Omental fat pad (tissue), 4 donors: ENCODE data around the gene CHCHD3. TPM values are rescaled to one million over a fixed set of nuclear protein-coding genes. Genes with fewer than 3 reads are reported as not detected.

ENCODE experiments used
- ATAC-seq: fragments of 150-250 bp; one replicate; pipeline ENCODE4 v1.9.1; 2016; ENCODE audit warnings: mild to moderate bottlenecking, moderate library complexity; ENCODE audit not compliant: low FRiP score
- DNase-seq: peaks from one replicate; pipeline ENCODE4 v3.0.0-alpha.2; 2019; ENCODE audit warnings: low spot score
- total RNA-seq, 4 donors: library from RNA; depleted of rRNA; stranded (reverse); fragments of >200 nt; gene quantifications; one replicate each; pipeline ENCODE4 v1.1.0, GENCODE V29; 2016
- TF ChIP-seq, protein P1 (sequence below), 3 donors: fragments of 450-650 bp; IDR thresholded peaks; one replicate each; pipeline ENCODE4 v1.5.1; 2016 to 2017; ENCODE audit warnings: antibody characterized with exemption in 3 of 3, mild to moderate bottlenecking in 3 of 3, moderate library complexity in 2 of 3

CHCHD3 gene
- total RNA-seq, 4 donors from 2014 or later = 53.0 to 63.1 (median 56.5) TPM

DNA sequence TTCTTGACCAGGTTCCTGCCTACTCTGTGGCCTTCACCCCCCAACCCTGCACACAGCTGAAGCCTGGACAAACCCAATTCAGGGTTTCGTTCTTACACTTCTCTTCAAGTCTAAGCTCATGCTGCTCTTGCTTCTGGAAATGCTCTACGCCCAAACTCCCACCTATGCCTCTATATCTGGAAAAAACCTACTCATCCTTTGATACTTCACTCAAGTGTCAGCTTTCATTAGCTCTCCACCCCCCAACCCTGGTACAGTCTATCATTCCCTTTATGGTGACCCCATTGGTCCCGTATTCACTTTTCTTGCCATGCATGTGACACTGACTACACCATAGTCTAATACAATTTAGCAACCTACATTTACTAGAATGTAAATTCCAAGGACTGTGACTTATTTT lies 284.7 kb downstream of the CHCHD3 start:
- TF ChIP-seq, protein P1, sequence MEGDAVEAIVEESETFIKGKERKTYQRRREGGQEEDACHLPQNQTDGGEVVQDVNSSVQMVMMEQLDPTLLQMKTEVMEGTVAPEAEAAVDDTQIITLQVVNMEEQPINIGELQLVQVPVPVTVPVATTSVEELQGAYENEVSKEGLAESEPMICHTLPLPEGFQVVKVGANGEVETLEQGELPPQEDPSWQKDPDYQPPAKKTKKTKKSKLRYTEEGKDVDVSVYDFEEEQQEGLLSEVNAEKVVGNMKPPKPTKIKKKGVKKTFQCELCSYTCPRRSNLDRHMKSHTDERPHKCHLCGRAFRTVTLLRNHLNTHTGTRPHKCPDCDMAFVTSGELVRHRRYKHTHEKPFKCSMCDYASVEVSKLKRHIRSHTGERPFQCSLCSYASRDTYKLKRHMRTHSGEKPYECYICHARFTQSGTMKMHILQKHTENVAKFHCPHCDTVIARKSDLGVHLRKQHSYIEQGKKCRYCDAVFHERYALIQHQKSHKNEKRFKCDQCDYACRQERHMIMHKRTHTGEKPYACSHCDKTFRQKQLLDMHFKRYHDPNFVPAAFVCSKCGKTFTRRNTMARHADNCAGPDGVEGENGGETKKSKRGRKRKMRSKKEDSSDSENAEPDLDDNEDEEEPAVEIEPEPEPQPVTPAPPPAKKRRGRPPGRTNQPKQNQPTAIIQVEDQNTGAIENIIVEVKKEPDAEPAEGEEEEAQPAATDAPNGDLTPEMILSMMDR (IDR thresholded peaks at IDR 0.05) = no peak
- DNase-seq = no peak
- no peak for ATAC-seq

DNA sequence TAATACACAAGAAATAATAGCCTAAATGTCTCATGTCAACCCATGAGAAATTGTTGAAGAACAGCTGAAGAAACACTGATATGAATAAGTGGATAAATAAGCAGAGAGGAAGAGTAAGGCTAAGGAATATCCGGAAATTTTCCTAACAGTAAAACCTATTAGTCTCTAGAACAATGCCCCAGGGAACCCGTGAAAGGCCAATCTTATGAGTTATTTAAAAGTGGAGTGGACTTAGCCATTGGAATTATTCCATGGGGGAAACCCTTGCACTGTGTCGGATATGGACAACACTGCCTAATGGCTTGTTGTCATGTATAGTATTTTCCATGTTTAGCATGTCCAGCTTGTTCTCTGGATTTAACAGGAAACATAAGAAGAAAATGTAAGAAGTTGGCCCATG lies 288.4 kb downstream of the CHCHD3 start:
- no peak for ATAC-seq
- TF ChIP-seq, protein P1 (IDR thresholded peaks at IDR 0.05) = no peak
- DNase-seq = no peak

DNA sequence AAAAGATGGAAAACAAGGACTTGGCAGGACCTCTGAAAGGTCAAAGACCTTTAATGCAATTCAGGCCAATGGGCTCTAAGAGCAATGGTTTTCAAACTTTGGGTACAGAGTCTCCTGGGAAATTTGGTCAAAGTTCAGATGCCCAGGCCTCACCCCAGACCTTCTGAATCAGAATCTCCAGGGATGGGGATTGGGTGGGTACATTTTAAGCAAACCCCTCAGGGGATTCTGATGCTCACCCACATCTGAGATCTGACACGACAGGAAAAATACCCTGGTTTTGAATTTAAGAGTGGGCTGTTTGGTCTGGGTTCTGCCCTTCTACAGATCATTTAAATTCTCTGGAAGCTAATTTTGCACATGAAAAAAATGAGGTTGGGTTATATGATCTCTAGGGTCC lies 290.9 kb downstream of the CHCHD3 start:
- ATAC-seq (no peak), DNase-seq (no peak)
- TF ChIP-seq, protein P1 (IDR thresholded peaks at IDR 0.05) = no peak

DNA sequence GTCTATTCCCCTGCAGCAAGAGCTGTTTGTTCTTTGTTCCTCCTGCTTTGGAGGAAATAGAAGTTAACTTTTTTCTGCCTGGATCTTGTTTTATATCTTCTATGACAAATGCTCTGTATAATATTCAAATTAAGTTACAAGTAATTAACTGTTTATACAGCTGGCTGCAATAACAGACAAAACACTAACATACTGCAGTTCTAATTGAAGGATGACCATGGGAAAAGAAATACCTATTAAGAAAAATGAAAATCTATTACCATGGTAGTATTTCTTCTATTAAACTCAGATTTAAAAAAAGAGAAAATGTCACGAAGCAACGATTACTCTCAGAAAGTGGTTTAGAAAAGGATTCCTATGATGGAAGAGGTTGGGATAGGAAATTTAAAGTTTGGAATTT lies 291.8 kb downstream of the CHCHD3 start:
- TF ChIP-seq, protein P1 (IDR thresholded peaks at IDR 0.05) = no peak
- no peak for DNase-seq

DNA sequence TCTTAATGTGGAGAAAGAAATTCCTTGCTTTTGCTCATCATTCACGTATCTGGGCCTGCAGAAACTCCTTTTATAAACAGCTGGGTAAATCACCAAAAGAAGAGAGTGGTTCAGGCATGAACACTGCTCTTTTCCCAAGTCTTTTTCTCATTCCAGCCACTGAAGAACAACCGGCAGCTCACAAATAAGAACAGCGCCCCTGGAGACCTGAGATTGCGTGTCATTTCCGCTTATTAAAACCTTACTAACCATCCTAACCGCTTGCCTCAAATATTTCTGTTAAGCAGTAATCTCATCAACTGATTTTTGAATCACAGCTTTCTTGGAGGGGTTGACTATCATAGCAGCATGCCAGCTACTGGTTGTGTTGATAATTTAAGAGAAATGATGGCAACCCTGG lies 292.6 kb downstream of the CHCHD3 start:
- ATAC-seq (no peak), DNase-seq (no peak)
- TF ChIP-seq, protein P1 (IDR thresholded peaks at IDR 0.05) = no peak

More for the DNA sequence above, 291.8 kb downstream of the CHCHD3 start:
- ATAC-seq = no peak

DNA sequence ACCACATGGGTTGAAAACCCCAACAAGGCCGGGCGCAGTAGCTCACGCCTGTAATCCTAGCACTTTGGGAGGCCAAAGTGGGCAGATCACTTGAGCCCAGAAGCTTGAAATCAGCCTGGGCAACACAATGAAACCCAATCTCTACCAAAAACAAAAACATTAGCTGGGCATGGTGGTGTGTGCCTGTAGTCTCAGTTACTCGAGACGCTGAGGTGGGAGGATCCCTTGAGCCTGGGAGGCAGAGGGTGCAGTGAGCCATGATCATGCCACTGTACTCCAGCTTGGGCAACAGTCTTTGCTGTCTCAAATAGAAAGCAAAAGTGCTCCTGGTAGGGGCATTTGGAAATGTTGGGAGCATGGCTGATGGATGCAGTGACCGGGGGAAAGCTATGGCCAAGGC lies 296.0 kb downstream of the CHCHD3 start:
- DNase-seq (no peak), ATAC-seq (no peak)
- TF ChIP-seq, protein P1 (IDR thresholded peaks at IDR 0.05) = no peak

DNA sequence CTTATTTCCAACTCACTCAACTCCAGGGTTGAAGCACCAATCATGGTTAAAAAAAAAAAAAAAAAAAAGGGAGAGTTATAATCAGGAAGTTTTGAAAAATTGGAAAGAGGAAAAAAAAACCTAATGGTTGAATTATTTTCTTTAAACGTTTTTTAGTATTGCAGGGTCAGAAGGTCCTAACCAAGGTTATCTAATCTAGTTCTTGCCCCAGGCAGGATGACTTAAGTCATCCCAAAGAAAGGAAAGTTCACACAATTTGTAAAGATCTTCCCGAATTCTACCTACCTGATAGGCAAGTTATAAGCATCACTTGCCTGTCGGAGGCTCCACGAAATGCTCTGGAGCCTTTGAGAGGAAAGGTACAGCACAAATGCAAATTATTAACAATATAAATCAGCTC lies 297.5 kb downstream of the CHCHD3 start:
- TF ChIP-seq, protein P1 (IDR thresholded peaks at IDR 0.05) = no peak
- no peak for ATAC-seq
- DNase-seq = no peak
